B cell (primary cell): ENCODE results near the gene MLF2. TPM values are rescaled to one million over a fixed set of nuclear protein-coding genes. Genes with fewer than 3 reads are reported as not detected.
A peak's percentile ranks its signal among the peaks of the same experiment; 100 is the strongest.

Experiments
- ATAC-seq: fragments of 200-7000 bp; cut with Tn5 transposase; one replicate; pipeline ENCODE4 v1.10.0; 2021; ENCODE audit warnings: low read depth, mild to moderate bottlenecking, moderate number of reproducible peaks, moderate library complexity
- CTCF ChIA-PET: fragments of 350-600 bp; sonication (Branson Sonifier 250); formaldehyde crosslinking; loops from one replicate; lab custom pipeline; 2021; ENCODE audit warnings: antibody characterized with exemption, inconsistent platforms; lab: Charles Lee
- POLR2A ChIA-PET: fragments of 350-600 bp; sonication (Branson Sonifier 250); formaldehyde crosslinking; loops from one replicate; lab custom pipeline; 2021; ENCODE audit warnings: antibody characterized with exemption; lab: Charles Lee
- DNase-seq: peaks from one replicate; pipeline ENCODE4 v3.0.0; 2013
- H2AFZ ChIP-seq: 2 replicates; pipeline ENCODE4 v1.6.1; 2012; ENCODE audit warnings: mild to moderate bottlenecking, low read depth, low read length; ENCODE audit not compliant: insufficient read depth, poor library complexity, severe bottlenecking
- H3K27ac ChIP-seq, 2 donors: 1 replicate in 1 of 2; 2 replicates in 1 of 2; pipeline ENCODE4 v1.5.1; 2012 to 2013; ENCODE audit warnings: low read length in 2 of 2, mild to moderate bottlenecking in 2 of 2, moderate library complexity in 1 of 2
- H3K27me3 ChIP-seq, 4 experiments: fragments of 200-600 bp in 1 of 4; sonication (generic) in 1 of 4; replicated peaks in 1 of 4; 1 replicate in 2 of 4; 2 replicates in 2 of 4; pipeline versions ENCODE4 v1.6.1 to v1.7.0; 2013 to 2016; ENCODE audit warnings: low read length in 3 of 4, mild to moderate bottlenecking in 2 of 4, mixed read lengths in 1 of 4, moderate library complexity in 1 of 4; ENCODE audit not compliant: insufficient read depth in 4 of 4, control insufficient read depth in 3 of 4; ENCODE audit errors: control extremely low read depth in 1 of 4
- H3K36me3 ChIP-seq, 2 experiments: replicated peaks in 1 of 2; 1 replicate in 1 of 2; 2 replicates in 1 of 2; pipeline versions ENCODE4 v1.6.1 to v1.7.1; 2013; ENCODE audit warnings: low read length in 1 of 2; ENCODE audit not compliant: insufficient read depth in 2 of 2, control insufficient read depth in 1 of 2; ENCODE audit errors: control extremely low read depth in 1 of 2, extremely low read depth in 1 of 2
- H3K4me1 ChIP-seq, 2 donors: fragments of 200-600 bp in 1 of 2; sonication (generic) in 1 of 2; 1 replicate in 1 of 2; 2 replicates in 1 of 2; pipeline versions ENCODE4 v1.5.1 to v1.6.1; 2013 to 2017; ENCODE audit warnings: low read length in 2 of 2; ENCODE audit not compliant: control insufficient read depth in 2 of 2, insufficient read depth in 2 of 2
- H3K4me2 ChIP-seq: replicated peaks from 2 replicates; pipeline ENCODE3; 2012; ENCODE audit warnings: mild to moderate bottlenecking, low read depth, low read length; ENCODE audit not compliant: poor library complexity, severe bottlenecking
- H3K4me3 ChIP-seq, 5 experiments: fragments of 200-600 bp in 1 of 5; sonication (generic) in 1 of 5; 1 replicate in 3 of 5; 2 replicates in 2 of 5; pipeline versions ENCODE4 v1.5.1 to v1.7.0; 2011 to 2016; ENCODE audit warnings: low read length in 4 of 5, mild to moderate bottlenecking in 4 of 5, low read depth in 2 of 5, control low read depth in 1 of 5, moderate library complexity in 1 of 5; ENCODE audit not compliant: insufficient read depth in 1 of 5; ENCODE audit errors: control extremely low read depth in 1 of 5, extremely low read depth in 1 of 5
- H3K79me2 ChIP-seq: fragments of 200-600 bp; sonication (generic); one replicate; pipeline ENCODE4 v1.6.0; 2016; ENCODE audit warnings: low read length; ENCODE audit not compliant: control insufficient read depth, insufficient read depth
- H3K9ac ChIP-seq: fragments of 200-600 bp; sonication (generic); 2 replicates; pipeline ENCODE4 v1.6.1; 2017; ENCODE audit warnings: mild to moderate bottlenecking, low read length, moderate library complexity
- H3K9me3 ChIP-seq, 3 donors: one replicate each; pipeline versions ENCODE4 v1.6.1 to v1.7.1; 2013; ENCODE audit warnings: low read length in 2 of 3; ENCODE audit not compliant: control insufficient read depth in 2 of 3, insufficient read depth in 1 of 3; ENCODE audit errors: control extremely low read depth in 1 of 3
- H4K20me1 ChIP-seq: 2 replicates; pipeline ENCODE4 v1.6.0; 2012; ENCODE audit warnings: mild to moderate bottlenecking, low read length; ENCODE audit not compliant: insufficient read depth, control insufficient read depth, poor library complexity, severe bottlenecking
- H3K27ac Mint-ChIP-seq: one replicate; pipeline ENCODE4 v1.8.0; 2021; ENCODE audit warnings: mixed read lengths
- H3K27me3 Mint-ChIP-seq: one replicate; pipeline ENCODE4 v1.8.0; 2021; ENCODE audit warnings: mixed read lengths
- H3K4me1 Mint-ChIP-seq: one replicate; pipeline ENCODE4 v1.8.0; 2021; ENCODE audit warnings: mixed read lengths
- H3K4me3 Mint-ChIP-seq: one replicate; pipeline ENCODE4 v1.8.0; 2021; ENCODE audit warnings: mixed read lengths
- H3K9me3 Mint-ChIP-seq: one replicate; pipeline ENCODE4 v1.8.0; 2022; ENCODE audit warnings: mixed read lengths; ENCODE audit not compliant: insufficient read depth
- EZH2 ChIP-seq: IDR thresholded peaks from 2 replicates; pipeline ENCODE4 v1.6.1; 2012; ENCODE audit warnings: borderline replicate concordance, low read depth, mild to moderate bottlenecking, moderate library complexity, low read length; ENCODE audit not compliant: insufficient read depth, poor library complexity, severe bottlenecking
- WGBS: methylation state at CpG from one replicate; pipeline ENCODE4 v1.1.5; 2013; ENCODE audit warnings: missing lambda C conversion rate; ENCODE audit not compliant: insufficient coverage; 5-methylcytosine and 5-hydroxymethylcytosine counted together
- intact Hi-C: fragments of 100-400 bp; cut with micrococcal nuclease; formaldehyde crosslinking; loops from one replicate; pipeline ENCODE4 v1.10.0; 2022
- polyA plus RNA-seq: library from polyadenylated mRNA; depleted of rRNA; stranded (reverse); fragments of >200 nt; gene quantifications from 2 replicates; pipeline ENCODE4 v1.2.3, GENCODE V29; 2012
- total RNA-seq, 2 donors: library from RNA; stranded (reverse); fragments of 120-200 nt in 1 of 2; gene quantifications; 1 replicate in 1 of 2; 2 replicates in 1 of 2; pipeline versions ENCODE4 v1.2.3 to v1.2.4, GENCODE V29; 2013 to 2022
- TF ChIP-seq, protein P1 (sequence below): fragments of 200-600 bp; IDR thresholded peaks from one replicate; pipeline ENCODE4 v1.8.0; 2022; ENCODE audit warnings: antibody characterized with exemption, mild to moderate bottlenecking

Gene MLF2
- total and polyA plus RNA-seq, 2 donors (not counting 1 experiment from before 2014, with no cell fraction given), result 97.2 to 190 TPM

DNA sequence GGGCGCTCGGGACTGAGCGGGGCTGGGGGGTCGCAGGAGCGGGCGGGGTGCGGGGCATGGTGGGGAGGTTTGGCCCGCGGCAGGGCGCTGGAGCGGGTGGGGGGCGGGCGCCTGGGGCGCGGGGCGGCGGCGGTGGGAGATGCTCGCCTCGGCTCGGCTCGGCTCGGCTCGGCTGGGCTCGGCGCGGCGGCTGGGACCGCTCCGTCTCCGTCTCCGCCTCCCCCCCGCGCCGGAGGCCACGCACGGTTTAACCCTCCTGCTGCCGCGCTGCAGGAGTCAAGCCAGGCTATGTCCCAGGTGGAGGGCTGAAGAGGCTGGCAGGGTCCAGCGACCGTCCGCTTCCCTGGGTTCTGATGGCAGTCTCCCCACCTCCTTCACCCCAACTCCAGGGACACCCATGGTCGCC is 52.3 kb downstream of the MLF2 start, which contains the start of gene PIANP:
PIANP (minus strand) TSS at position 170 of the 406 bp plus-strand sequence. CDS start 2,754 bp downstream, outside the sequence.
- TF ChIP-seq, protein P1, sequence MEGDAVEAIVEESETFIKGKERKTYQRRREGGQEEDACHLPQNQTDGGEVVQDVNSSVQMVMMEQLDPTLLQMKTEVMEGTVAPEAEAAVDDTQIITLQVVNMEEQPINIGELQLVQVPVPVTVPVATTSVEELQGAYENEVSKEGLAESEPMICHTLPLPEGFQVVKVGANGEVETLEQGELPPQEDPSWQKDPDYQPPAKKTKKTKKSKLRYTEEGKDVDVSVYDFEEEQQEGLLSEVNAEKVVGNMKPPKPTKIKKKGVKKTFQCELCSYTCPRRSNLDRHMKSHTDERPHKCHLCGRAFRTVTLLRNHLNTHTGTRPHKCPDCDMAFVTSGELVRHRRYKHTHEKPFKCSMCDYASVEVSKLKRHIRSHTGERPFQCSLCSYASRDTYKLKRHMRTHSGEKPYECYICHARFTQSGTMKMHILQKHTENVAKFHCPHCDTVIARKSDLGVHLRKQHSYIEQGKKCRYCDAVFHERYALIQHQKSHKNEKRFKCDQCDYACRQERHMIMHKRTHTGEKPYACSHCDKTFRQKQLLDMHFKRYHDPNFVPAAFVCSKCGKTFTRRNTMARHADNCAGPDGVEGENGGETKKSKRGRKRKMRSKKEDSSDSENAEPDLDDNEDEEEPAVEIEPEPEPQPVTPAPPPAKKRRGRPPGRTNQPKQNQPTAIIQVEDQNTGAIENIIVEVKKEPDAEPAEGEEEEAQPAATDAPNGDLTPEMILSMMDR, result no peak
- TF ChIP-seq EZH2, result no peak
- intact Hi-C loops, result no loop called here
- Histone ChIP-seq H3K36me3 (no peaks in the 10 kb centered on the region), H3K4me1 (peaks cover 45 to 47% of the 10 kb centered on the region in 2 donors), H2AFZ (peak within 1 kb of the TSS; percentile 82), H3K4me3 (peak within 1 kb of the TSS in 4 of 5 experiments; percentile 32 to 65 (median 57)), H3K79me2 (no peaks in the 10 kb centered on the region), H3K9me3 (no peaks in the 10 kb centered on the region), H3K9ac (peak within 1 kb of the TSS; percentile 63), H3K4me2 (peak within 1 kb of the TSS; percentile 99), H3K27me3 (peaks cover 4 to 39% (median 28%) of the 10 kb centered on the region in 4 experiments), H4K20me1 (no peaks in the 10 kb centered on the region), H3K27ac (no peak within 1 kb of the TSS)
- Mint-ChIP-seq H3K4me1 (peaks cover 50% of the 10 kb centered on the region), H3K9me3 (no peaks in the 10 kb centered on the region), H3K27me3 (peaks cover 34% of the 10 kb centered on the region), H3K27ac (peak within 1 kb of the TSS; percentile 38), H3K4me3 (peak within 1 kb of the TSS; percentile 83)
- DNase-seq (peak; percentile 68), ATAC-seq (peak; percentile 52)
- ChIA-PET CTCF (no interaction called here), POLR2A (no interaction called here)
- under 1% methylated on average over 38 of the region's 43 CpGs for WGBS

DNA sequence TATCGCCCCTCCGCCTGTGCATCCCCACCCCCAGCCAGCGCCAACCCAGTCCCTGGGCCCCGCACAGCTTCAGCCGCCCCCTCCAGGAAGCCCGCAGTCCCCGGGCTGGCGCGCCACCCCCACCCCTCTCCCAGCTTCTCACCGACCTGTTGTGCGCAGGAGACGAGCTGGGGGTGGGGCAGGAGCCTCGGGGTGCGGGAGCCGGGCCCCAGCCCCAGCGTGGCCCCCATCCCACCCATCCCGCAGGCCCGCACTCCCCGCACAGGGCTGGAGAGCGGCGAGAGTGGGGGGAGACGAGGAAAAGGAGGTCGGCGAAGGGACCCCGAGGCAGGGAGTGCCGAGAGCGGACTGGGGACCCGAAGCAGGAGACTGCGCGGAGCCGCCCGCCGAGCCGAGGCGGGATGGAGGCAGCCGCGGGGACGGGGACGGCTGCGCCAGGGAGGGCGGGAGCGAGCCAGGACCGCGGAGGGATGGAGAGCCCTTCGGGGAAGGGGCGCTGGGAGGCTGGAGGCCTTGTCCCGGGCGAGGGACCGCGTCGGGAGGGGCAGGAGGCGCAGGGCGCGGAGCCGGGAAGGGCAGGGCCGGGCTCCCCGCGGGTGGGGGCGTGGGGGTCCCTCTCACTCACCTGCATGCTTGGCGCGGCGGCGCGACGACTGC is 52.8 kb downstream of the MLF2 start:
- H2AFZ ChIP-seq, result peak overlapping the region; percentile 82
- Mint-ChIP-seq H3K27me3 (peaks cover 30% of the 10 kb centered on the region), H3K9me3 (no peaks in the 10 kb centered on the region), H3K4me3 (peak overlapping the region; percentile 65), H3K27ac (no peak overlapping the region), H3K4me1 (peaks cover 53% of the 10 kb centered on the region)
- peaks cover 0 to 3% (median 0%) of the 10 kb centered on the region in 3 donors for H3K9me3 ChIP-seq
- peaks cover 50 to 53% of the 10 kb centered on the region in 2 donors for H3K4me1 ChIP-seq
- no peaks in the 10 kb centered on the region for H3K79me2 ChIP-seq
- no peaks in the 10 kb centered on the region for H3K36me3 ChIP-seq
- DNase-seq (peak; percentile 37), ATAC-seq (no peak)
- H3K9ac ChIP-seq, result peak overlapping the region; percentile 63
- peak overlapping the region in 4 of 5 experiments; percentile 32 to 65 (median 57) for H3K4me3 ChIP-seq
- H3K27ac ChIP-seq, result no peak overlapping the region
- WGBS, result 3% methylated on average over 49 of the region's 65 CpGs
- intact Hi-C loops, result no loop called here
- no peaks in the 10 kb centered on the region for H4K20me1 ChIP-seq
- CTCF ChIA-PET, result interaction anchor here (0.6 to 2.5 kb wide), 4 partner anchors 11 to 413 kb away, joined by 3 to 6 read pairs (median 4); partner anchors contain the start of gene ZNF384
- TF ChIP-seq, protein P1, result no peak
- TF ChIP-seq EZH2, result no peak
- POLR2A ChIA-PET, result interaction anchor here (0.8 to 1.0 kb wide), 2 partner anchors 24 to 53 kb away, joined by 3 to 5 read pairs; partner anchors contain the start of genes COPS7A and MLF2
- peak overlapping the region; percentile 99 for H3K4me2 ChIP-seq
- H3K27me3 ChIP-seq, result peaks cover 4 to 37% (median 28%) of the 10 kb centered on the region in 4 experiments
